HG03045 (cell line): Measurements from ENCODE around the gene RNU1-2.
"Not testable (repeated sequence)": the region's sequence is repeated elsewhere in the genome, so short reads cannot be mapped to it uniquely, and the experiment has no call there.

Source experiments
- ATAC-seq: cut with Tn5 transposase; IDR thresholded peaks from one replicate; pipeline ENCODE4 v1.9.1; 2021; ENCODE audit warnings: mild to moderate bottlenecking, moderate library complexity; ENCODE audit not compliant: unreplicated experiment

RNU1-2 gene

GRCh38 chr1:16924919-16925477 lies 29.2 kb downstream of the RNU1-2 start:
- no peak for ATAC-seq

- ATAC-seq, result no peak
These were observed 30.1 kb downstream of the RNU1-2 start for GRCh38 chr1:16925635-16926490.

- ATAC-seq, result no peak
These were observed 30.8 kb downstream of the RNU1-2 start for GRCh38 chr1:16926491-16927073.

DNA sequence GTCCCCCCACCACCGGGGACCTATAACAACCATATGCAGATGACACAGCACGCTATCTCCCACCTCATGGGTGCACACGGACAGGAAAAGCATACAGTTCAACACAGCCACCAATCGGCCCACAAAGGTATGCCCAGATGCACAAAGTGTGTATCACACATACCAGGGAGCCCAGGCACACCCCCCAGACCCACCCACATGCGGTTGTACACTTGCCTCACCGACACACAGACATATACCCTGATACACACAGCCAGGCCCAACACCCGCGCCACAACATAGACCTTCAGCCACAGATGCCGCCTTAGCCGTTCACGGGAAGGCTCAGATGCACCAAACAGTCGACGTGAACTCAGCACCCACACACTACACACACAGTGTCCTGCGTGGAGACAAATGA lies 31.5 kb downstream of the RNU1-2 start:
- ATAC-seq, result no peak

GRCh38 chr1:16927711-16928485 lies 32.1 kb downstream of the RNU1-2 start:
- no peak for ATAC-seq

- ATAC-seq, result not testable (repeated sequence)
These were observed 33.6 kb downstream of the RNU1-2 start for GRCh38 chr1:16929146-16930041.

DNA sequence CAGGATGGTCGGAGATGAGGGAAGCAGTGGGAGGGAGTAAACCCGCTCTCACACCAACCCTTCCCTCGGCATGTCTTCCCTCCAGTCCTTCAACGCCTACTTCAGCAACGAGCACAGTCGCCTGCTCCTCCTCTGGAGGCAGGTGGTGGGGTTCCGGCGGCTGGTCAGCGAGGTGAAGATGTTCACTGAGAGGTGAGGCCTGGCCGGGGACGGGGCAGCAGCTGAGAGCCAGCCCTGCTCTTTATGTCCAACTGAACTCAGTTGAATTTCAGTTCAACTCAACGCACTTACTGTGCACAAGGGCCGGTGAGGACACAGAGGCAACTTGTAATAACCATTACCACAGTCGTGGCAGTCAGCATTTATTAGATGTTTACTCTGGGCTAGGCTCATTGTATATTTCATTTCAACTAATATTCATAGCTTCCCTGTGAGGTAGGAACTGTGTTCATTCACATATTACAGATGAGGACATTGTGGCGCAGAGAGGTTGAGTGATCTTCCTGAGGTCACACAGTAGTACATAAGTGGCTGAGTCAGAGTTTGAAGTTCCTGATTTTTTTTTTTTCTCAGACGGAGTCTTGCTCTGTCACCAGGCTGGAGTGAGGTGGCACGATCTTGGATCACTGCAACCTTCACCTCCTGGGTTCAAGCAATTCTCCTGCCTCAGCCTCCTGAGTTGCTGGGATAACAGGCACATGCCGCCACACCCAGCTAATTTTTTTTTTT lies 35.6 kb downstream of the RNU1-2 start:
- not testable (repeated sequence) for ATAC-seq

DNA sequence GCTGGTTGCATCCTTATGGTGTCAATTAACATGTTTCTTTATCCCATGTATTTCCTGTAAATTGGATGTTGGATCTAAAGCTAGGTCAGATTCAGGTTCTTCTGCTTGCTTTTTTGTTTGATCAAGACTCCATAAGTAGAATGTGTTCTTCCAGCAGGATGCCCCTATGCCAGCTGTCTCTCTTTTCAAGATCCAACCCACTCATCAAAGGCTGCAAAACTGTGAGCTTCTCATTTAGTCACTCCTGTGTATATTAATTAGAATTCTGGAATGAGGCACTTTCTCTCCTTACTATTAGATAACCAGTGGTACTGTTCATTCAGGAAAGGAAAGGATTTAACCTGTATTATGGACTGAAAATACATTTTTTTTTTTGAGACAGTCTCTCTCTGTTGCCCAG lies 38.2 kb downstream of the RNU1-2 start:
- not testable (repeated sequence) for ATAC-seq

GRCh38 chr1:16936580-16936979 lies 40.8 kb downstream of the RNU1-2 start:
- not testable (repeated sequence) for ATAC-seq

DNA sequence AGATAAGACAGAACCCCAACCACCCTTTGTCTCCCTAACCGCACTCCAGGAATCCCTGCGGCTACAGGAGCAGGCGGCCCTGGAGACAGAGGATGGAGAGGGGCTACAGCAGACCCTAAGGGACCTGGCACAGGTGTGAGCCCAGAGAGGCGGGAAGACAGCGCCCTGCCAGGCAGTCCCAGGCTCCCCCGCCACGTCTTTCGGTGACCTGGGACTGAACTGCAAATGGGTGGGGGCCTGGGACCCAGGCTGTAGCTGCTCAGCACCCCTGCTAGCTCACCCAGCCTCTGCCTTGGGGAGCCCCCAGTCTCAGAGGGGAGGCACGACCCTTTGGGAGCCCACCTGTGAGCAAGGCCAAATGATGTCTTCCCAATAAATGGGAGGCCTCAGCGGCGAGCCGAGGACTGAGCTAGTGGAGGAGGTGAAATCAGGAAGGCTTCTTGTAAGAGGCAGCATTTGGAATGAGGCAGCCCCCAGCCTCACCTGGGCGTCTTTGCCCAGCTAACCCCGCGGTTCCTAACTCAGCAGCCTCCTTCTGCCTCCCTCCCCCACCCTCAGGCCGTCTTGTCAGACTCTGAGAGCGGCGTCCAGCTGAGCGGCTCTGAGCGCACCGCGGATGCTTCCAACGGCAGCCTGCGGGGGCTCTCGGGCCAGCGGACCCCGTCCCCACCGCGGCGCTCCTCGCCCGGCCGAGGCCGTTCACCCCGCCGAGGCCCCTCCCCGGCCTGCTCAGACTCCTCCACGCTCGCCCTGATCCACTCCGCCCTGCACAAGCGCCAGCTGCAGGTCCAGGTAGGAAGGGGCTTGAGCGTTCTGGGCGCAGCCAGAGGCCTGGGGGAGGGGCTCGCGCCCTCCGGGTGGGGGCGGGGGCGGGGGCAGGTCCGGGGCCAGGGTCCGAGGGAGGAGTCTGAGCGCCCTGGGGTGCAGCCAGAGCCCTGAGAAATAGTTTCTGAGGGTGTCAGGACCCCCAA lies 42.9 kb downstream of the RNU1-2 start:
- ATAC-seq, result no peak

- ATAC-seq, result not testable (repeated sequence)
These were observed 43.8 kb downstream of the RNU1-2 start for GRCh38 chr1:16939386-16940180.

DNA sequence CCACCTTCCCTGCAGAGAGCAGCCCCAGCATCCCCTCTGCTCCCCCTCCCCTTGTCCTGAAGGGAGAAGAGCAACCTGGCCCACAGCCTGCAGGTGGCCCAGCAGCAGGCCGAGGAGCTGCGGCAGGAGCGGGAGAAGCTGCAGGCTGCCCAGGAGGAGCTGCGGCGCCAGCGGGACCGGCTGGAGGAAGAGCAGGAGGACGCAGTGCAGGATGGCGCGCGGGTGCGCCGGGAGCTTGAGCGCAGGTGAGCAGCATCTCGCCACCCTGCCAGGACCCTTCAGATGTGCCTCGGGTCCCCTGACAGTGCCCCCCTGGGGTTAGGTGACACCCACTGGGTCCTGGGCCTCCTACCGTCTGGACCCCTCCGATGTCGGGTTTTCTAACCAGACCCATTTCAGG lies 48.3 kb downstream of the RNU1-2 start:
- ATAC-seq, result no peak

- ATAC-seq, result not testable (repeated sequence)
These were observed 49.7 kb downstream of the RNU1-2 start for GRCh38 chr1:16945512-16945911.
